Activated CD8-positive, alpha-beta memory T cell treated with anti-CD3 and anti-CD28 coated beads, Interleukin-2, amount 50 U/mL, for 4 hours (primary cell): ENCODE measurements around the gene BRI3BP.
"Not testable (repeated sequence)": the region's sequence is repeated elsewhere in the genome, so short reads cannot be mapped to it uniquely, and the experiment has no call there.

Source experiments
- DNase-seq: peaks from one replicate; pipeline ENCODE4 v3.0.0-alpha.2; 2020

Gene BRI3BP

DNA sequence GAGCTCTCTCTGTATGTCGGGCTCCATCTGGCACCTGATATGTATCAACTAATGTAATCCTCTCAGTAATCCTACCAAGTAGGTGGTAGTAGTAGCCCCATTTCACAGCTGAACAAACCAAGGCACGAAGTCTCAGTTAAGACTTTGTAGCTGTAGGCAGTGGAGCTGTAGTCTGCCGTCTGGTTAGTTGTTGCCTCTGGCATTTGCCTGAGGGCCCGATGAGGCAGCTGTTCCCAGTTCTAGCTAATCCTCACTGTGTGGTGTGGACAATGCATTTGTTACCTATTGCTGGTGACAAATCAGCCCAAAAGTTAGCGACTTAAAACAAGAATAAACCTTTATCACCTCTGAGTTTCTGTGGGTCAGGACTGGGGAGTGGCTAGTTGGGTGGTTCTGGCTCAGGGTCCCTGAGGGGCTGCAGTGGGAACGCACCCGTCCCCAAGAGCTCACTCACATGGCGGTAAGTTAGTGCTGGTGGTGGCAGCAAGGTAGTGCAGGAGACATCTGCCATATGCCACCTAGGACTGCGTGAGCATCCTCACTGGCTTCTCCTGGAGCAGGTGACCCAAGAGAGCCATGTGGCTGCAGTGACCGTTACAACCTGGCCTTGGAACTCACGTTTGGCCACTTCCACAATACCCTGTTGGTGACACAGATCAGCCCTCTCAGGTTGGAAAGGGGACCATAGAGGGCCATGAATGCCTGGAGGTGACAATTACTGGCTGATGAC, 77.4 kb downstream of the BRI3BP start:
- no peak for DNase-seq

DNA sequence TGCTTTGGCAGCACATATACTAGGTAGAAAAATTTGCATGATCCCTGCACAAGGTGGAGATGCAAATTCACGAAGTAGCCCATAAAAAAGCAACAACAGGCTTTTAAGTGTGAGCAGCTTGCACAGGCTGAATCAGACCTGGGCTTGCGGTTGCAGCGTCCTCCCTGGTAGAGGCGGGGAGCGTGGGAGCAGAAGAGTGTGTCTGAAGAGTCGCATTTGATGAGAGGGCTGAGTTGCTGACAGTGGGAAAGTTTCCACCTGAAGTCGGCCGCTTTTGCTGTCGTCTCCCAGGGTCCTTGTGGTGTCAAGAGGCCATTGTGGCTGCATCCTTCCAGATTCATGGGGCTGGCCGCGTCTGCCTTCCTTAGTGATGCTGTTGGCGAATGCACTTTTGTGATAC, 78.0 kb downstream of the BRI3BP start:
- no peak for DNase-seq

GRCh38 chr12:125072496-125072895, 79.1 kb downstream of the BRI3BP start:
- DNase-seq = no peak

DNA sequence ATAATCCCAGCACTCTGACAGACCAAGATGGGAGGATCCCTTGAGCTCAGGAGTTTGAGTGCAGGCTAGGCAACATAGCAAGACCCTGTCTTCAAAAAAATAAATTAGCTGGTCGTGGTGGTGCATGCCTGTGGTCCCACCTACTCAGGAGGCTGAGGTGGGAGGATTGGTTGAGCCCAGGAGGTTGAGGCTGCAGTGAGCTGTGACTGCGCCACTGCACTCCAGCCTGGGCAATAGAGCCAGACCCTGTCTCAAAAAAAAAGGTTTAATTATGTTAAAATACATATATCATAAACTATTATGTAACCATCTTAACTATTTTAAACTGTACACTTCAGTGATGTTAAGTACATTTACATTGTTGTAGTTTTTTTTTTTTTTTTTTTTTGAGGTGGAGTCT, 80.8 kb downstream of the BRI3BP start:
- DNase-seq = not testable (repeated sequence)

DNA sequence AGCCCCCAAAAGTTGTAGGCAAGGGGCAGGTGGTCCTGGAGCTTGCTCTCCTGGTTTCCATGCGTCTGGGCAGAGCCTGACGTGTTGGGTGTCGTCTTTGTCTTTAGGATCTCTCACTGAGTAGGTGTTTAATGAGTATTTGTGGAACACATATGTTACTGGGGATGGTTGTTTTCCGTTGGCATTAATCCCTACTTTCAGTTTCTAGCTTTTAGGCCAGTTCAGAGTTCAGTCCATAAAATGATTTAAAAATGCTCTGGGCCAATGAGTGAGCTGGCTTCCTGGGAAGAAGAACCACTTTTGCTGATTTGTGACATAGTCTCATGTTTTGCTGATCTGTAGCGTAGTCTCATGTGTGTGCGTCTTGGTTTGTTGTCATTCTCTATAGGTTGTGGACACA, 82.7 kb downstream of the BRI3BP start:
- no peak for DNase-seq

DNA sequence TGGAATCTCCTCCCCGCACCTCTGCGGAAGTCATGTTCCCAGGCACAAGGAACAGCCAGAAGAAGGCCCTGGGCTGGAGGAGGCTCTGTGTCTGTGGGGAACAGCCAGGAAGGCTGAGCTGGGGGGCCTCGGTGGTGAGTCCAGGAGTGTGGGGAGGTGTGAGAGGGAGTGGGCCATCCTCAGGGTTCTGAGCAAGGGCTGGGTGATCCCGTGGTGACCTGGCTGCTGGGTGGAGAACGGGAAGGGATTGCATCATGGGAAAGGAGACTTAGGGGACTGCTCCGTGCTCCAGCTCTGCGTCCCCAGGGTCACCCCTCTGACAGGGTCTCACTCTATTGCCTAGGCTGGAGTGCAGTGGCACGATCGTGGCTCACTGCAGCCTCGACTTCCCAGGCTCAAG, 85.6 kb downstream of the BRI3BP start:
- DNase-seq = no peak

DNA sequence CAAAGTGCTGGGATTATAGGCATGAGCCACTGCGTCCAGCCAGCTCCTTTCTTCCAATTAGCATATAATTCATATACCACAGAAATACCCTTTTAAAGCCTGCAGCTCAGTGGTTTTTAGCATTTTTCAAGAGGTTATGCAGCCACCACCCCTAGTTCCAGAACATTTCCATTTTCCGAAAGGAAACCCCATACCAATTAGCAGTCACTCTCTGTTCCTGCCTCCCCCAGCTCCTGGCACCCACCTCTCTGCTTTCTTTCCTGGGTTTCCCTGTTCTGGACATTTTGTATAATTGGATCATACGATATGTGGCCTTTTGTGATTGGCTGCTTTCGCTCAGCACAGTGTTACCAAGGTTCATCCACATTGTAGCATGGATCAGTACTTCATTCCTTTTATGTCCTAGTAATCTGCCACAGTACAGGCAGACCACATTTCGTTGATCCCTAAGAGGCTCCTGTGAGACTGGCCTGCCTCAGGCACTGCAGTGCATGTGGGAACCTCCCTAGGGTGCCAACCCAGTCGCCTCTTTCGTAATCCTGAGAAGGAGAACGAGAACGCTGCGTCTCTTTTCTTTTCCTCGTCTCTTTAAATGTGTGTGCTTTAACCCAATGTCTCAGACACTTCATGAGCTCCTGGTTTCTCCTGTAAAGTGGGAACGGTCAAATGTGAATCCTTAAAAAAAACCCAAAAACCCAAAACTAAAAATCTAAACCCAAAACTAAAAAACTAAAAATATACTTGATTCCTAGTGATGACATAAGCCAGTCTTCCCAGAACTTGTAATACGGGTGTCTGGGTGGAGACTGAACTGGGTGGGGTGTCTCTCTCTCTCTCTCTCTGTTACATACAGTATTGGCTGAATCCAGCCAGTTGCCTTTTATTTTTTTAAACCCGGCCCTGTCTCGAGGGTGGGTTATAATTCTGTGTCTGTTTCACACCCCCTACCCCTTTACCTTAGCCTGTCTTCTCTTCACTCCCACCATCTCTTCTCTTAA, 86.5 kb downstream of the BRI3BP start:
- no peak for DNase-seq
